ENCODE data around the gene SLC24A3. TPM values are rescaled to one million over a fixed set of nuclear protein-coding genes. Genes with fewer than 3 reads are reported as not detected.

SLC24A3 gene
- total RNA-seq, 1 donor from 2014 or later = 0.21 TPM

DNA sequence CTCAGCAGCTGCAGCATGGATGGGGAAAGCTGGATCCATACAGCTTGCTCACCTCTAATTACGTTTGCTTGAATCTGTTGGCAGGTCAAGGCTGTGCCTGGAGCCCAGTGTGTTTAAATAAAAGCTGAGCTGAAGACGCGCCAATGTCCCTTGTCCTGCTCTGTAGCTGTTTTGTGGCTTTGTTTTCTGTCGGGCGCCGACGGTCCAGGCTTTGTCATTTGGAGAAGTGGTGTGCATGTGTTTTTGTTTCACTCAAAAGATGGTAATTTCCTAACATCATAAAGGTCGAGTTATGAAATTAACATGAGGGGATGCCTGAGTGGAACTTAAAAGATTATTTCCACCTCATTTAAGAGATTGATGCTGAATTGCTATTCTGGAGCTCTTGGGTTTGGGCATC is 107.6 kb downstream of the SLC24A3 start:
- no peak overlapping the region for H3K4me3 ChIP-seq
- no peak overlapping the region for H3K27ac Mint-ChIP-seq
- H3K27me3 Mint-ChIP-seq (ENCODE audit: insufficient read depth, low read depth) = peaks cover 4% of the 10 kb centered on the region
- no peaks in the 10 kb centered on the region for H4K20me1 ChIP-seq (ENCODE audit: low read depth)
- H3K27ac ChIP-seq = no peak overlapping the region
- peaks cover 3% of the 10 kb centered on the region for H3K4me1 Mint-ChIP-seq
- H3K9me3 ChIP-seq (ENCODE audit: low read depth) = no peaks in the 10 kb centered on the region
- DNase-seq (ENCODE audit: low spot score) = no peak
- TF ChIP-seq, protein P1, sequence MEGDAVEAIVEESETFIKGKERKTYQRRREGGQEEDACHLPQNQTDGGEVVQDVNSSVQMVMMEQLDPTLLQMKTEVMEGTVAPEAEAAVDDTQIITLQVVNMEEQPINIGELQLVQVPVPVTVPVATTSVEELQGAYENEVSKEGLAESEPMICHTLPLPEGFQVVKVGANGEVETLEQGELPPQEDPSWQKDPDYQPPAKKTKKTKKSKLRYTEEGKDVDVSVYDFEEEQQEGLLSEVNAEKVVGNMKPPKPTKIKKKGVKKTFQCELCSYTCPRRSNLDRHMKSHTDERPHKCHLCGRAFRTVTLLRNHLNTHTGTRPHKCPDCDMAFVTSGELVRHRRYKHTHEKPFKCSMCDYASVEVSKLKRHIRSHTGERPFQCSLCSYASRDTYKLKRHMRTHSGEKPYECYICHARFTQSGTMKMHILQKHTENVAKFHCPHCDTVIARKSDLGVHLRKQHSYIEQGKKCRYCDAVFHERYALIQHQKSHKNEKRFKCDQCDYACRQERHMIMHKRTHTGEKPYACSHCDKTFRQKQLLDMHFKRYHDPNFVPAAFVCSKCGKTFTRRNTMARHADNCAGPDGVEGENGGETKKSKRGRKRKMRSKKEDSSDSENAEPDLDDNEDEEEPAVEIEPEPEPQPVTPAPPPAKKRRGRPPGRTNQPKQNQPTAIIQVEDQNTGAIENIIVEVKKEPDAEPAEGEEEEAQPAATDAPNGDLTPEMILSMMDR (IDR thresholded peaks at IDR 0.05) = no peak
- no peak for TF ChIP-seq EZH2 (IDR thresholded peaks at IDR 0.05)
- TF ChIP-seq EZH2phosphoT487 (IDR thresholded peaks at IDR 0.05) = no peak
- H3K9me3 Mint-ChIP-seq = no peaks in the 10 kb centered on the region
- H3K79me2 ChIP-seq (ENCODE audit: low read depth) = no peaks in the 10 kb centered on the region
- no peak overlapping the region for H3K9ac ChIP-seq
- no peaks in the 10 kb centered on the region for H3F3A ChIP-seq (ENCODE audit: low read depth)
- H3K4me3 Mint-ChIP-seq = no peak overlapping the region
- no peaks in the 10 kb centered on the region for H3K36me3 Mint-ChIP-seq
- no peak overlapping the region for H3K4me2 ChIP-seq
- no peaks in the 10 kb centered on the region for H3K27me3 ChIP-seq
- H3K4me1 ChIP-seq = no peaks in the 10 kb centered on the region
- H3K36me3 ChIP-seq = no peaks in the 10 kb centered on the region
- H2AFZ ChIP-seq (replicated peaks) = no peak overlapping the region

DNA sequence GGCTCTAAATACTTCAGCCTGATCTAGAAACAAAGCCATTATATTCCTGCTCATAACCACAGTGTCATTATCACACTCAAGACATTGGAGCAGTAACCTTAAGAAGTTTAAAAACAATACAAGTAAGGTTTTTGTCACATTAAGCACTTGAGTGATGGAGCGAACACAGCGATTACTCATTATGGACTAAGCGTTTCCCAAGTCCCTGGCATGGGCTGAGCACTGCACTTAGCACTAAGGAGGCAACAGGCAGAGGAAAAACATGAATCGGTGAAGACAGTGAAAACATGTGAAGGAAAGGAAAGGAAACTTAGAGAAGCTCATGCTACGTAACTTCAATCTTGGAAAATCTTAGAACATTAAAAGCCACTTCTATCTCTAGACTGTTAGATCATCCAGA is 108.7 kb downstream of the SLC24A3 start:
- no peaks in the 10 kb centered on the region for H3K4me1 ChIP-seq
- H3K4me3 ChIP-seq = no peak overlapping the region
- no peaks in the 10 kb centered on the region for H3K9me3 Mint-ChIP-seq
- no peaks in the 10 kb centered on the region for H3K36me3 Mint-ChIP-seq
- no peak overlapping the region for H3K4me2 ChIP-seq
- no peak overlapping the region for H3K27ac Mint-ChIP-seq
- TF ChIP-seq, protein P1 (IDR thresholded peaks at IDR 0.05) = no peak
- TF ChIP-seq EZH2phosphoT487 (IDR thresholded peaks at IDR 0.05) (no peak), EZH2 (IDR thresholded peaks at IDR 0.05) (no peak)
- no peaks in the 10 kb centered on the region for H4K20me1 ChIP-seq (ENCODE audit: low read depth)
- no peak for DNase-seq (ENCODE audit: low spot score)
- peaks cover 3% of the 10 kb centered on the region for H3K4me1 Mint-ChIP-seq
- H3K27me3 ChIP-seq = no peaks in the 10 kb centered on the region
- peaks cover 2% of the 10 kb centered on the region for H3K27me3 Mint-ChIP-seq (ENCODE audit: insufficient read depth, low read depth)
- no peak overlapping the region for H3K9ac ChIP-seq
- no peak overlapping the region for H3K27ac ChIP-seq
- H3F3A ChIP-seq (ENCODE audit: low read depth) = no peaks in the 10 kb centered on the region
- no peaks in the 10 kb centered on the region for H3K36me3 ChIP-seq
- H3K79me2 ChIP-seq (ENCODE audit: low read depth) = no peaks in the 10 kb centered on the region
- H3K9me3 ChIP-seq (ENCODE audit: low read depth) = no peaks in the 10 kb centered on the region
- H2AFZ ChIP-seq (replicated peaks) = no peak overlapping the region
- H3K4me3 Mint-ChIP-seq = no peak overlapping the region

DNA sequence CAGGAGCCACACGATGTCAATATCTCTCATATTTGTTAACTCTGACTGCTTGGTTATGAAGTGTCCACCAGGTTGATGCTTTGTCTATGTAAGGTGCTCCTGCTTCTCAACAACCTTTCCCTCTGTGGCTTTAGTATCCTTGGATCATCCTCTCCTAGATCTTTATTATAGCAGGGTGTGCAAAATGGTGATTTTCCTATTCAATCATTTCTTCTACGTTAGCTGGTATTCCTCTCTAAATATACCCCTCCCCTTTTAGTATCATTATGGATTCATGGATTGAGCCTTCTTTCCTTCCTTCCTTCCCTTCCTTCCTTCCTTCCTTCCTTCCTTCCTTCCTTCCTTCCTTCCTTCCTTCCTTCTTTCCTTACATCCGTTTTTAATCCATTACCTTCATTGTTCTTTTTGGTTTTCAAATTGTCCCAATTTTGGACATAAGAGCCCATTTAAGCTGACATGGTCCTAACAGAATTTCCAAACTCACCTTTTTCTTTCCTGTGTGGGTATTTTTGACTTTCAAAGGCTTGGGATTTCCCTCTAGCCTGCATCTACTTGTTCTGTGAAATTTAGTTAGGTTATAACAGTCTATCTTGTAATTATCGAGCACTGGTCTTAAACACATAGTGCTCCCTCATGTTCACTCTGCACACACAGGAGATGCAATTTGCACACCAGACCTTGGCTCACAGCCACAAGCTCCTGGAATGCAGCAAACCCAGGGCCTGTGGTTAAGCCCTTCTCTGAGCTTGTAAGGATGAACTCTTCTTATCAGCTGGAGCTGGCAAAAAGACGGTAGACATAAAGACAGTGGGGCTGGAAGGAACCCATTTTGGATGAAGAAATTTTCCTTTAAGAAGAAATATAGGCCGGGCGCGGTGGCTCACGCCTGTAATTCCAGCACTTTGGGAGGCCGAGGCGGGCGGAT is 109.9 kb downstream of the SLC24A3 start:
- Mint-ChIP-seq H3K4me1 (peaks cover 3% of the 10 kb centered on the region), H3K36me3 (no peaks in the 10 kb centered on the region), H3K27ac (no peak overlapping the region), H3K27me3 (ENCODE audit: insufficient read depth, low read depth) (peaks cover under 1% of the 10 kb centered on the region), H3K4me3 (no peak overlapping the region), H3K9me3 (no peaks in the 10 kb centered on the region)
- Histone ChIP-seq H3K27ac (no peak overlapping the region), H3F3A (ENCODE audit: low read depth) (no peaks in the 10 kb centered on the region), H3K9ac (no peak overlapping the region), H3K9me3 (ENCODE audit: low read depth) (no peaks in the 10 kb centered on the region), H2AFZ (replicated peaks) (no peak overlapping the region), H3K4me1 (no peaks in the 10 kb centered on the region), H4K20me1 (ENCODE audit: low read depth) (no peaks in the 10 kb centered on the region), H3K79me2 (ENCODE audit: low read depth) (no peaks in the 10 kb centered on the region), H3K4me3 (no peak overlapping the region), H3K36me3 (no peaks in the 10 kb centered on the region), H3K27me3 (no peaks in the 10 kb centered on the region), H3K4me2 (no peak overlapping the region)
- TF ChIP-seq EZH2phosphoT487 (IDR thresholded peaks at IDR 0.05) = no peak
- no peak for DNase-seq (ENCODE audit: low spot score)

DNA sequence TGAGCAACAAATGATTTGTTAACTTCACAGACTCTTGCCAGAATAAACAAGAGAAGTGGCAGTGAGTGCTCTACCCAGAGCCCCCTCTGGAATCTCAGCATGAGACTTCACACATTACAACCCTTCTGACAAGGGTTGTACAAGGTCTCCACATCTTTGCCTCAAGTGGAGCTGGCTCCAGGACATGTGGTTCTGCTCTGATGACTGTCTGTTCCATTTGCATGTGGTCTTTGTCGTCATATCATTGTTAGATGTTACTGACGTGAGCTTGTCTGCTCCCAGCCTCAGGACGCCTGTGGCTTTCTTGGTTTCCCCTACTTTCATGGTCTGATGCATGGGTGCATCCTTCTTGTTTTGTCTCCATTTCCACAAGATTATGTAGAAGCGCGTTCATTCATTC is 115.0 kb downstream of the SLC24A3 start:
- no peaks in the 10 kb centered on the region for H3K27me3 Mint-ChIP-seq (ENCODE audit: insufficient read depth, low read depth)

More for the DNA sequence above, 115.0 kb downstream of the SLC24A3 start:
- Histone ChIP-seq H3K4me2 (no peak overlapping the region), H3K79me2 (ENCODE audit: low read depth) (no peaks in the 10 kb centered on the region), H4K20me1 (ENCODE audit: low read depth) (no peaks in the 10 kb centered on the region), H3K36me3 (no peaks in the 10 kb centered on the region), H3K9me3 (ENCODE audit: low read depth) (no peaks in the 10 kb centered on the region), H3K27me3 (no peaks in the 10 kb centered on the region), H2AFZ (replicated peaks) (no peak overlapping the region), H3K27ac (no peak overlapping the region), H3F3A (ENCODE audit: low read depth) (no peaks in the 10 kb centered on the region), H3K4me1 (no peaks in the 10 kb centered on the region), H3K4me3 (no peak overlapping the region), H3K9ac (no peak overlapping the region)
- no peaks in the 10 kb centered on the region for H3K9me3 Mint-ChIP-seq
- no peaks in the 10 kb centered on the region for H3K4me1 Mint-ChIP-seq
- H3K36me3 Mint-ChIP-seq = no peaks in the 10 kb centered on the region
- no peak overlapping the region for H3K27ac Mint-ChIP-seq
- no peak for TF ChIP-seq EZH2phosphoT487 (IDR thresholded peaks at IDR 0.05)
- TF ChIP-seq EZH2 (IDR thresholded peaks at IDR 0.05) = no peak
- TF ChIP-seq, protein P1 (IDR thresholded peaks at IDR 0.05) = no peak
- no peak for DNase-seq (ENCODE audit: low spot score)
- H3K4me3 Mint-ChIP-seq = no peak overlapping the region
